Endothelial cell of umbilical vein (primary cell): ENCODE data around the gene MS4A10.

Experiments used
- CTCF ChIP-seq, 2 donors: IDR thresholded peaks; 1 replicate in 1 of 2; 2 replicates in 1 of 2; pipeline ENCODE4 v1.5.1; 2011; ENCODE audit warnings: low read length in 2 of 2, mild to moderate bottlenecking in 2 of 2, moderate library complexity in 2 of 2, control low read depth in 1 of 2, inconsistent platforms in 1 of 2, low read depth in 1 of 2; ENCODE audit not compliant: insufficient read depth in 1 of 2; ENCODE audit errors: extremely low read depth in 1 of 2
- POLR2AphosphoS5 ChIP-seq: IDR thresholded peaks from 2 replicates; pipeline ENCODE4 v1.6.1; 2012; ENCODE audit warnings: low read depth, mild to moderate bottlenecking, control low read depth, low read length, moderate library complexity; ENCODE audit not compliant: insufficient read depth

DNA sequence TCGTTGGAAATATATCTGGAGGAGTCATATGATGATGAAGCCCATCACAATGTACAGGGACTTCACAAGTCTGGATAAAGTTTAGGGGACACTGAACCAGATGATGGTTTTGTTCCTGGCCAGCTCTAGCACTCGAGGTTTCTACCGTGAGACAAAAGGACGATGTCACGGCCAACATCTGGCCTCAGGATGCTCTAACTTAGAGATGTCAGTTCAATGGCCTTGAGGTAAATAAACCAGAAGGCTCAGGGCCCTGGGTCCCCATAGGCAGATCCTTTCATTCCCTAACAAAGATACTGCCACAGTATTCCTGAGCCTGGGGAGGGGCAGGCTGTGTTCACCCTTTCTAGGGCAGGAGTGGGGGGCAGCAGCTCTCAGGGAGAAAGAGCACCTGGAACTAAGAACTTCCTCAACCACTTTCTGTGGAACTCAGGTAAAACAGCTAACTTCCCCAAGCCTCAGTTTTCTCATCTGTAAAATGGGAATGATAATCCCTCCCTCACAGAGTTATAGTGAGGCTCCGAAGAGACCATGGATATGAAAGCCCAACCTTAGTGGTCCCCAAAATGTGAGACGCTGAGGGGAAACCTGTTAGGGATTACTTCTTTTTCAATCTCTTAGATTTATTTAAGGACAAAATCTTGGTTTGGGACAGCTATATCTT lies 18.3 kb downstream of the MS4A10 start:
- TF ChIP-seq POLR2AphosphoS5 (no peak), CTCF (IDR thresholded peaks at IDR 0.05; ENCODE audit: extremely low read depth in 1 of 2, insufficient read depth in 1 of 2, low read depth in 1 of 2, low read length in 2 of 2) (no peak)
